ENCODE measurements around the gene BTBD9. TPM values are rescaled to one million over a fixed set of nuclear protein-coding genes. Genes with fewer than 3 reads are reported as not detected.
"Not testable (repeated sequence)": the region's sequence is repeated elsewhere in the genome, so short reads cannot be mapped to it uniquely, and the experiment has no call there.

Gene BTBD9
- total RNA-seq, 2 donors from 2014 or later: 16.3 to 22.9 TPM

GRCh38 chr6:38387461-38387860 lies 252.3 kb downstream of the BTBD9 start:
- no peak for DNase-seq (ENCODE audit: low spot score)
- intact Hi-C loops (cut with DNase I): no loop called here

- intact Hi-C loops (cut with DNase I): no loop called here
- no peak for DNase-seq (ENCODE audit: low spot score)
These were observed 260.9 kb downstream of the BTBD9 start for GRCh38 chr6:38378801-38379200.

- DNase-seq (ENCODE audit: low spot score): no peak
- intact Hi-C loops (cut with DNase I): no loop called here
These were observed 263.8 kb downstream of the BTBD9 start for GRCh38 chr6:38375937-38376336.

GRCh38 chr6:38375341-38375740 lies 264.4 kb downstream of the BTBD9 start:
- no peak for DNase-seq (ENCODE audit: low spot score)
- intact Hi-C loops (cut with DNase I): no loop called here

GRCh38 chr6:38371881-38372280 lies 267.8 kb downstream of the BTBD9 start:
- DNase-seq (ENCODE audit: low spot score): no peak
- intact Hi-C loops (cut with DNase I): no loop called here

DNA sequence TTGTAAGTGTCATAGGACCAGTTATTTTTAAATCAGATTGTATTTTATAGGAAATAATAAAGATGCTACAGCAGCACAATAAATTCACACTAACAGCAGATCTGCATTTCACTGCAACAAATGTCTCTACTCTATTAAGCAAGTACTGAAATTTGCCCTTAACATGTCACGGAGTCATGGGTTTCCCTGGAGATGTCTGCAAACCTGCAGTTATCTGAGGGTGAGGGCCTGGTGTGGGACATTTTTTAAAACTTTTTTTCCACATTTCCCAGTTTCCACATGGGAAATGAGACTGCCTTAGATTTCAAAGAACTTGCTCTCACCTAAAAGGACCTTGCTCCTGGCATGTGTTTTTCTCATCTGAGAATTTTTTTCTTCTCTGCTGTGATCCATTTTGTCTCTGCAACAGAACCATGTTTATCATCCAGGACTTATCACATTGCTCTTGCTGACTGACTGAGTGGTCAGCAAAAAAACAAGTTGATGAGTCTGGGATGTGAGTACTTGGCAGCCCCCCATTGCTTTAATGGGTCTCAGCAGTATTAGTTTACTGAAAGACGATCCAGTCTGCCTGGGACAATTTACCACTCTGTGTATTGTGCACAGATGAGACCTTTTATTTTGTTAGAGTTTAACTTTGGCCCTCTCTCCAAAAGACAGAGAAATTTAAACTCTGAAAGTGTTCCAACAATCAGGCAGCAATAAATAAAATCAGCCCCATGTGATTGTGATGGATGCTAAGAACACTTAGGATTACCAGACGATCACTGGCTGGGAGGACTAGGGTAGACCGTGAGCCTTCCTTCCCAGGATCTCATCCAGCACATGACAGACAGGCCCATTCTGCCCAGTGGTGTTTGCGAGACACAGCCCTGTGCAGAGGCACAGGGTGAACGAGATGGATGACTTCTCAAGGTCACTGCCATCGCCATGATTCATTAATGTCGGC lies 268.8 kb downstream of the BTBD9 start:
- DNase-seq (ENCODE audit: low spot score): no peak
- intact Hi-C loops (cut with DNase I): no loop called here

- DNase-seq (ENCODE audit: low spot score): no peak
- intact Hi-C loops (cut with DNase I): no loop called here
These were observed 272.5 kb downstream of the BTBD9 start for GRCh38 chr6:38367231-38367630.

DNA sequence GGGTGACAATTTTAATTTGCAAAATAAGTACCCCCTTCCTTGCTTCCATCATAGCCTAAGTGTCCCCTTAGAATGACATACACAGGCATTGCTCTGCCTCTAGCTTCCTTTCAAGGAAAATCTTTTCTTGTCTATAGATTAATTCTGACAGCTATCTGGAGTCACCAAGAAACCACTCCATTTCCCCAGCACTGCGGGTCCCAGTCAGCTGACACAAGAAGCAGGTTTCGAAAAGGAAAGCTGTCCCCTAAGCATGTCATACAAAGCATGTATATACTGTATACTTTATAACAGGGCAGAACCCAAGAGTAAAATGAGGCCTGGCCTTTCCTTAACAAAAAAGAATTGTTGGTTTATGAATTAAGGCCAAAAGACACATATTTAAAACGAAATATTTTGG lies 273.5 kb downstream of the BTBD9 start:
- DNase-seq (ENCODE audit: low spot score): no peak
- intact Hi-C loops (cut with DNase I): no loop called here

DNA sequence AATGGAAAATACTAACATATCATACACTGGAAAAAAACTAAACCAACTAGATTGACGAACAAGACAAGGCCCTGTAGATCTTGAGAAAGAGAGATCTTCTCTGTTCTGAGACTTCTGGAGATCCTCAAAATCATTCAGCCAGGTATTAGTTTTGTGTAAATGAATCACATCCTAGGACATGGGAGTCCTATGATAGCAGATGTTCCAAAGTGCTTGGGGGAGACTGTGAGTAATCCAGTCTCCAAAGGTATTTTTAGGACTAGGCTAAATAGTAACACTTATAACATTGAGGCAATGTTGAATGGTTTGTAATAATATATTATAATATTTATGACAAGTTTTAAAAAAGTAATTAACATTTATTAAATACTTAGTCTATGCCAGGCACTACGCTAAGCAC lies 275.0 kb downstream of the BTBD9 start:
- DNase-seq (ENCODE audit: low spot score): no peak
- intact Hi-C loops (cut with DNase I): no loop called here

DNA sequence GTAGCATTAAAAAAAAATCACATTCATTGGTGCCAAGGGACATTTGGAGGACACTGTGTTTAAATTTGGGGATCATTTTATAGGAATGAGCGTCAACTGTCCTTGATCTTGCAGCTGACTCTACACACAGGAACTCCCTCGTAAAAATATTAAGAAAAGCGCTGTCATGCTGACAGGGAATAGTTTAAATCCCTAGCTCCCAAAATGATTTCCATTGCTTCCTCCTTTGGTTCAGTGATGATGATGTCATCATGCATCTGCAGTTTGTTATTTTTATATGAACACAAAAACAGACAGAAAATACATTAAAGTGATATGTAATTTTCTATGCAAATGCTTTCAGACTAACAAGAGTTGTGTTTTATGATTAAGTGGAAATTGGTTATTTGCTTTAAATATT lies 275.6 kb downstream of the BTBD9 start:
- intact Hi-C loops (cut with DNase I): no loop called here
- DNase-seq (ENCODE audit: low spot score): no peak

- DNase-seq (ENCODE audit: low spot score): no peak
- intact Hi-C loops (cut with DNase I): no loop called here
These were observed 284.2 kb downstream of the BTBD9 start for GRCh38 chr6:38355519-38355918.

DNA sequence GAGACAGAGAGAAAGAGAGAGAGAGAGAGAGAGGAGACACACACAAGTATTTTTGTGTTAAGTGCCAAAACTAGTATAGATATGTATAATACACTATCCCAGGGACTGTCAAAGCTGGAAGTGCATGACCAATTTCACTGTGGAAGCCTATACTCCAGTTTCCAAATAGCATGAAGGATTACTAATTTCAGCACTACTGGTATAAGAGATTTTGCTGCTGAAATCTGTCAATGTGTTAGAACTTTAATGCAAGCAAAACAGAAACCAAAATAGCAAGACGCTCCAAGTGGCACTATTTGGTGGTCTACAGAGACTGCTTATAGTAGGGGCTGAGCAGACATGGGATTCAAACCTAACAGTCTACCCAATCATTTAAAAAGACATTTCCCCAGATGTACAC lies 284.8 kb downstream of the BTBD9 start:
- intact Hi-C loops (cut with DNase I): no loop called here
- DNase-seq (ENCODE audit: low spot score): no peak

- intact Hi-C loops (cut with DNase I): no loop called here
- DNase-seq (ENCODE audit: low spot score): no peak
These were observed 285.7 kb downstream of the BTBD9 start for GRCh38 chr6:38354037-38354381.

- DNase-seq (ENCODE audit: low spot score): no peak
- intact Hi-C loops (cut with DNase I): no loop called here
These were observed 286.3 kb downstream of the BTBD9 start for GRCh38 chr6:38353310-38354036.

DNA sequence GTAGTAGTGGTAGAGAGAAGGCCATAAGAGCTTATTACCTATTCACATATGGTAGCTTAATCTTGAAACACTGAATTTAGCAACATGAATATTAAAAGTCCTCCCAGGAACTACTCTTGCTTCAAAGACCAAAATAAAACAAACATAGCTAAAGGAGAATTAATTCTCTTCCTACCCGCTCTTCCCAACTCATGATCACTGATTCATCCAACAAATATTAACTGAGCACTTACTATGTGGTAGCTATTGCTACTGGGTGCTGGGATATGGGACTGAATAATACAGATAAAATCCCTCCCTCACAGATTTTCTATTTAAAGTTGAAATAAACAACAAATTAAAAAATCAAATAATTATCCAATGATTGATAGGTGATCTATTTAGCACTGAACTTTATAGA lies 287.1 kb downstream of the BTBD9 start:
- intact Hi-C loops (cut with DNase I): no loop called here
- no peak for DNase-seq (ENCODE audit: low spot score)

DNA sequence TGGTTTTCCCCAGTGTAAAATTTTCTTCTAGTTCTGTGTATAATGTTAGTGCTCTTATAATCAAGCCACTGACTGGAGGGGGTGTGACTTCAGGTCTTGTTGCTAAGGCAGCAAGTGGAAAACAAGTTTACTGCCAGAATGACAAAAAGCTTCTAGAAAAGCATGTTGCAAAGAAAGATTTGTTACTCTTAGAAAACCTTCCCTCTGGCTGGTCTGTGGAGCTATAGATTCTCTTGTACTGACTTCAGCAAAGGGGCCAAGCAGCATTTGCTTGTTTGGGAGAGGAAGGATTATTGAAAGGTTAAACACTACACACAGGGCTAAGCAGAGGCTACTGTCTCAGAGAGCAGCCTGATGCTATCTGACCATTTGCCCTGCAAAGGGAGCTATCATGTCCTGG lies 288.8 kb downstream of the BTBD9 start:
- intact Hi-C loops (cut with DNase I): no loop called here
- DNase-seq (ENCODE audit: low spot score): no peak

DNA sequence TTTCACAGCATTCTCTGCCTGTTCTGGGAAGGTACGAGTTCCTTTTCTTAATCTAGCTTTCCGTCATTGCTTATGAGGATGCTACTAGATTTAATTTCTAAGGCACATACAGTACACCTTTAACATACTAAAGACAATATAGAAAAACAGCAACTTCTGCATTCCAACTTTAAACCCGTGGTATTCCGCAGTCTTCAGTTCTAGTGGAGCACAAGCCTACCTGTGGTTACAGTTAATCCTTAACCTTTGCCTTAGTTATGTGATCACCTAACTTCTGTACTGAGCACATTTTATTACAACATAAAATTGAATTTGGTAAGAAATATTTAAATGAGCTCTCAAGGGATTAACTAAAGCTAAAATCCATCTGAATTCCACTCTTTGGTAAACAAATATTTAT lies 289.5 kb downstream of the BTBD9 start:
- no peak for DNase-seq (ENCODE audit: low spot score)
- intact Hi-C loops (cut with DNase I): no loop called here

DNA sequence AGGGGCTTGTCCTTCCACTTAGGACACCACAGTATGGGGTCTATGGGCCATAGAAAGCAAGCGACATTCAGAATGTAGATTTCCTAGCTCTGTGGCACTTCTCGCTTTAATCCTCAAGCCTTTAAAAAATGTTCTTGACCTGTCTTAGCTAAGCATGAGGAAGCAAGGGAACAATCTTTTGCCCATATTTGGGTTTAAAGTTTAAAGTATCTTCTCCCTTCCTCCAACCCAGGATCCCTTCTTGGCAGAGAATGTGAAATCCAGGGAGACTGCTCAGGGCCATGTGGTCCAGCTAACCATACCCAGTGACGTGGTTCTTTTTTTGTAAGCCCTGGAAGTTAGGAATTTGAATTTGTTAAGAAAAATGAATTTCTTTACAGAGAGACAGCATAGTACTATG lies 289.9 kb downstream of the BTBD9 start:
- intact Hi-C loops (cut with DNase I): no loop called here
- no peak for DNase-seq (ENCODE audit: low spot score)

GRCh38 chr6:38349221-38349620 lies 290.5 kb downstream of the BTBD9 start:
- DNase-seq (ENCODE audit: low spot score): no peak
- intact Hi-C loops (cut with DNase I): no loop called here

GRCh38 chr6:38348371-38348770 lies 291.4 kb downstream of the BTBD9 start:
- intact Hi-C loops (cut with DNase I): no loop called here

GRCh38 chr6:38347829-38348228 lies 291.9 kb downstream of the BTBD9 start:
- intact Hi-C loops (cut with DNase I): not testable (repeated sequence)

More at GRCh38 chr6:38348371-38348770, 291.4 kb downstream of the BTBD9 start:
- DNase-seq (ENCODE audit: low spot score): no peak

More at GRCh38 chr6:38347829-38348228, 291.9 kb downstream of the BTBD9 start:
- DNase-seq (ENCODE audit: low spot score): not testable (repeated sequence)

Data from posterior vena cava (tissue), 2 donors.